Activated CD8-positive, alpha-beta memory T cell treated with anti-CD3 and anti-CD28 coated beads, Interleukin-2, amount 10 ng/mL, durations not matched to agents 7 days and 5 days (primary cell): ENCODE data around the gene APOH. TPM values are rescaled to one million over a fixed set of nuclear protein-coding genes. Genes with fewer than 3 reads are reported as not detected.

Source experiments
- ATAC-seq: fragments of 150-1000 bp; cut with Tn5 transposase; one replicate; pipeline ENCODE4 v1.10.0; 2021; ENCODE audit warnings: moderate library complexity
- CTCF ChIA-PET: fragments of 350-600 bp; sonication (Branson Sonifier 250); formaldehyde crosslinking; loops from one replicate; lab custom pipeline; 2021; ENCODE audit warnings: antibody characterized with exemption; lab: Charles Lee
- DNase-seq: peaks from one replicate; pipeline ENCODE4 v3.0.0-alpha.2; 2020
- H3K27ac Mint-ChIP-seq: one replicate; pipeline ENCODE4 v1.8.0; 2021; ENCODE audit warnings: mild to moderate bottlenecking, mixed read lengths
- H3K27me3 Mint-ChIP-seq: one replicate; pipeline ENCODE4 v1.8.0; 2021; ENCODE audit warnings: mixed read lengths
- H3K36me3 Mint-ChIP-seq: one replicate; pipeline ENCODE4 v1.8.0; 2021; ENCODE audit warnings: mild to moderate bottlenecking, mixed read lengths
- H3K4me1 Mint-ChIP-seq: one replicate; pipeline ENCODE4 v1.8.0; 2021; ENCODE audit warnings: mixed read lengths
- H3K4me3 Mint-ChIP-seq: one replicate; pipeline ENCODE4 v1.8.0; 2021; ENCODE audit warnings: mild to moderate bottlenecking, moderate library complexity, mixed read lengths
- H3K9me3 Mint-ChIP-seq: one replicate; pipeline ENCODE4 v1.8.0; 2022; ENCODE audit warnings: low read depth, mixed read lengths
- total RNA-seq, 2 experiments: library from RNA; stranded (reverse); gene quantifications; one replicate each; pipeline ENCODE4 v1.2.3, GENCODE V29; 2021

APOH gene
- total RNA-seq, 2 experiments from 2014 or later, result not detected

DNA sequence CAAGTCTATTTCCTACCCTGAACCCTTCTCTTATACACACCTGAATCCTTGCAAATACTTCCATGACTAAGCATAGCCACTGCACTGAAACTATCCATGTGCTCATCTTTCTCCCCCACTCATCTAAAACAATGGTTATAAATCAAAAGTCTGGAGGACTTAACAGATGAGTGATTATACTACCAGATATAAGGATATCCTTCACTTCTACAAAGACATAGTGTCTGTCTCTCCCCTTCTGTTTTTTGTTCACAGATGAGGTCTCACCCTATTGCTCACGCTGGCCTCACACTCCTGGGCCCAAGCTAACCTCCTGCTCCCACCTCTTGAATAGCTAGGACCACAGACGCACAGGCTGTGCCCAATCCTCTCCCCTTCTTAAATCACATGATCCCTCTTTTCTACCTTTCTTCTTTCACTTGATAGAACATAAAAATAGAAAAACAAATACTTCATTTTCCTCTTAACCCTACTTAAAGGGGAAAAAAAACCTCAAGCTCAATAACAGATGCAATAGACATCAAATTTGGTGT lies 56.5 kb downstream of the APOH start:
- no peaks in the 10 kb centered on the region for H3K4me1 Mint-ChIP-seq
- no peaks in the 10 kb centered on the region for H3K27me3 Mint-ChIP-seq
- no peak for DNase-seq
- no peak for ATAC-seq
- H3K36me3 Mint-ChIP-seq, result no peaks in the 10 kb centered on the region
- no peaks in the 10 kb centered on the region for H3K9me3 Mint-ChIP-seq
- H3K27ac Mint-ChIP-seq, result no peak overlapping the region
- CTCF ChIA-PET, result no interaction called here
- no peak overlapping the region for H3K4me3 Mint-ChIP-seq

DNA sequence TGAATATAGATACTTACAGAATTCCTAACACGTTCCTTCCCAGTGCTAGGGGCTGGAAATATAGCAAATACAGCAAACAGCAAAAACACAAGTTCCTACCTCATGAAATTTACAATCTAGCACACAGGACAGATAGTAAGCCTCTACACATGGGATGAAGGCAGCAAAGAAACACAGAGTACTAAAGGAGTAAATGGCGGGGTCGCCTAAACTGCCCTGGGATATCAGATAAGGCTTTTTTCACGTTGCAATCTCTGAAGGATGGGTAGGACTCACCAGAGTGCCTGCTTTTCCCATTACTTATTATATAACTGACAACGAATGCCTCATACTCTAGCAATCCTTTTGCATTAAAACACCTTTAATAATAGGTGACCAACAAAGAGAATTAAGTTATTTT lies 57.1 kb downstream of the APOH start:
- no peaks in the 10 kb centered on the region for H3K4me1 Mint-ChIP-seq

DNA sequence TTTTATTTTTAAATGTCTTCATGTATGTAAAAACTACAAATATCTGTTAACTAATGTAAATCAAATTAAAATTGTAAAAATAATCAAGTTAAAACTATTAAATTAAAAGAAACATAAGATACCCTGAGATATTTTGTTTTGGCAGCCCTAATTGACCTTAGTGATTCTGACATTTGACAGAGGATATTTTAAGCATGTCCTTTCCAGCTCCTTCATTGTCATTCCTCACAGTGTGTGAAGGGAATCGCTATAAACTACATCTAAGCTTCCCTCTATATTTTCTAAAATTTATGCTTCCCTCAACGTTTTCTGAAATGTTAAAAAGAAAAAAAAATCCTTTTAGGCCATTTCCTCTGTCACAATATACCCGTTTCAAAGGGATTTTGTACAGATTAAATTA lies 57.5 kb downstream of the APOH start:
- Mint-ChIP-seq H3K27ac (no peak overlapping the region), H3K4me3 (no peak overlapping the region), H3K9me3 (no peaks in the 10 kb centered on the region), H3K4me1 (no peaks in the 10 kb centered on the region), H3K27me3 (no peaks in the 10 kb centered on the region), H3K36me3 (no peaks in the 10 kb centered on the region)
- ATAC-seq (no peak), DNase-seq (no peak)
- CTCF ChIA-PET, result no interaction called here

More for the DNA sequence above, 57.1 kb downstream of the APOH start:
- Mint-ChIP-seq H3K27me3 (no peaks in the 10 kb centered on the region), H3K4me3 (no peak overlapping the region), H3K9me3 (no peaks in the 10 kb centered on the region), H3K27ac (no peak overlapping the region), H3K36me3 (no peaks in the 10 kb centered on the region)
- ATAC-seq, result no peak
- DNase-seq, result no peak
- CTCF ChIA-PET, result no interaction called here

DNA sequence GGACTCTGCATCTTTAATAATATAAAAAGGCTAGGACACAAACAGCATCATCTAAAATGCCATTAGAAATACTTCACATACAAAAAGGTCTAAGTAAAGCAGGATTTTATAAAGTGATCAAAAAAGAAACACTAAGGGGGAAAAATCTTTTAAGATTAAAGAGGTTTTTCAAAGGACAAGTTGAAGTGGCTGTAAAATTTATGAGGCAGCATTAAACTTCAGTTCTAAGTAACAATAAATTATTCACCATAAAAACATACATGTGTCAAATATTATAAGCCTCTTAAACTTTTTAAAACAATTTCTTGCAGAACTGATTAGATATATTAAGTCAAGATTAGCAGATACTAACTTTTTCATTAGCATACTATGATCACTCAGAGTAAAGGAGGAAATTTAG lies 58.0 kb downstream of the APOH start:
- Mint-ChIP-seq H3K36me3 (no peaks in the 10 kb centered on the region), H3K4me3 (no peak overlapping the region), H3K27ac (no peak overlapping the region), H3K9me3 (no peaks in the 10 kb centered on the region), H3K27me3 (no peaks in the 10 kb centered on the region), H3K4me1 (no peaks in the 10 kb centered on the region)
- DNase-seq (no peak), ATAC-seq (no peak)
- CTCF ChIA-PET, result no interaction called here

GRCh38 chr17:66169839-66170238 lies 59.4 kb downstream of the APOH start:
- no peak for DNase-seq
- Mint-ChIP-seq H3K36me3 (no peaks in the 10 kb centered on the region), H3K9me3 (no peaks in the 10 kb centered on the region), H3K4me3 (no peak overlapping the region), H3K4me1 (no peaks in the 10 kb centered on the region), H3K27ac (no peak overlapping the region), H3K27me3 (no peaks in the 10 kb centered on the region)
- CTCF ChIA-PET, result interaction anchor here (1.3 kb wide), 1 partner anchor 938 kb away, joined by 3 read pairs; no protein-coding TSS in a partner anchor
- ATAC-seq, result no peak

DNA sequence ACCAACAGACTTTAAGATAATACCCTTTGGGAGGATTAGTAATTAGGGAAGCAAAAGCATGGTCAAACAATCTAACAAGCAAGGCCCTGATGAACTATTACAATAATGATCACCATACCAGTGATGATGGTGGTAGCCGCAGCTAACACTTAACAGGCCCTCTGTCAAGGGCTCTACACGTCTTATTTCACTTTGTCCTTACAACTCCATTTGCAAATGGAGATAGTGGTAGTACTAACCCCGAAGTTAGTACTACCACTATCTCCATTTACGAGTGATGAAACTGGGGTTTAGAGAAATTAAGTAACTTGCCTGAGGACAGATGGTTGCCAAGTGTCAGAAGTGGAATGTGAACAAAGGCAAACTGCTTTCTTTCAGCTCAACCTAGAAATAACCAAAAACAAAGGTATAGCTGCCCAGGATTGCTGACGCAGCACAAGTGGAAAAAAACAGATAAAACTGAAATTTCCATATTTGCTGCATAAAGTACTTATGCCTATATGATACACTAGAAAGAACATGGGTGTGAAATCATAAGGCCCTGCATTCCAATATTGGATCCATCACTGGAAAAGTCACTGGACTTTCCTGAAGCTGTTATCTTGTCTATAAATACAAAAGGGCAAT lies 61.9 kb downstream of the APOH start:
- Mint-ChIP-seq H3K27me3 (no peaks in the 10 kb centered on the region), H3K4me3 (no peak overlapping the region), H3K4me1 (no peaks in the 10 kb centered on the region), H3K36me3 (no peaks in the 10 kb centered on the region), H3K27ac (no peak overlapping the region), H3K9me3 (no peaks in the 10 kb centered on the region)
- ATAC-seq (no peak), DNase-seq (no peak)
- CTCF ChIA-PET, result interaction anchor here (2.0 kb wide), 1 partner anchor 872 kb away, joined by 6 read pairs; no protein-coding TSS in a partner anchor

- H3K9me3 Mint-ChIP-seq, result no peaks in the 10 kb centered on the region
- no peak overlapping the region for H3K27ac Mint-ChIP-seq
- DNase-seq, result no peak
- no peaks in the 10 kb centered on the region for H3K36me3 Mint-ChIP-seq
- no peak for ATAC-seq
- CTCF ChIA-PET, result interaction anchor here (0.9 to 4.1 kb wide), 9 partner anchors 14 to 947 kb away, joined by 3 to 28 read pairs (median 5); no protein-coding TSS in a partner anchor
- H3K4me1 Mint-ChIP-seq, result peaks cover 7% of the 10 kb centered on the region
- H3K4me3 Mint-ChIP-seq, result no peak overlapping the region
- H3K27me3 Mint-ChIP-seq, result no peaks in the 10 kb centered on the region
Observed at GRCh38 chr17:66165537-66166123, 63.6 kb downstream of the APOH start.

Other genes with a start within 250 kb of the APOH start
- 1 to 10 TPM; 3.1 to 5.0 TPM for gene CEP112, start 37.3 kb downstream of the APOH start, total RNA-seq
- gene PRKCA, start 73.2 kb upstream of the APOH start, total RNA-seq, result 10 to 100 TPM; 63.1 to 68.9 TPM